Cerebellar cortex (tissue), 1 donor: ENCODE measurements around the gene CD74.
"Not testable (repeated sequence)": the region's sequence is repeated elsewhere in the genome, so short reads cannot be mapped to it uniquely, and the experiment has no call there.

Experiments used
- DNase-seq: peaks from one replicate; pipeline ENCODE4 v3.0.0-alpha.2; 2015; ENCODE audit warnings: low spot score

Gene CD74

DNA sequence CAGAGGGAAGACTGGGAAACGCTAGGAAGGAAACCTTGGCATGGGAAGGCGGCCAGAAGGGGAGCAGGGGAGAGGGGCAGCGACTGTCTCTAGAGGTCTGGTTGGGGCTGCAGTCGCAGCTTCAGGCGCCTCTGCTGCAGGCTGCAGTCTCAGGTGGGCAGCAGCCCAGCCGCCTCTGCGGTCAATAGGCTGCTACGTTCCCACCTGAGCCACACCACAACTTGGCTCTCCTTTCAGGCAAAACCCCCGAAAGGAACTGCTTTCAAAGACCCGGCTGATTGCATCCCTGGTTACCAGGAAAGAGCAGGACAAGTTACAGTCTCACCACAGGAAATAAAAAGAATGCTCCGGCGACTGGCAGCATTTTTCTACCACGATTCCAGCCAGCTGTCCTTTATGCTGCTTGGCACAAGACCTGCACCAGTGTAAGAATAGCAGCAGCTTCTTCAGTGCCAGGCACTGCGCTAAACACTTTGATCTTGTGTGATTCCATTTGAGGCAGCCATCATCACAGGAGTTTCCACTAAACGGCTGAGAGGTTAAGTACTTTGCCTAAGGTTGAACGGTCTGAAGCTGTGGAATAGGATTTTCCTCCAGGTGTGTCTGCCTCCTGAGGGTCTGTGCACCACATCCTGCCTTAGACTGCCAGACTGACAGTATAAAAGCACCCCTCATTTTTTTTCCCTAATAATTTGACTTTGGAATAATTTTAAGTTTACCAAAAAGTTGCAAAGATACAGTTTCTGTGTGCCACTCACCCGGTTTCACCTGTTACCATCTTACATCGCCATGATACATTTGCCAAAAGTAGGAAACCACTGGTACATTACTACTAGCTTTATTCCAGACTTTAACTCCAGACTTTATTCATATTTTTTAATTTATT is 29.3 kb upstream of the CD74 start:
- peak; percentile 53 for DNase-seq

DNA sequence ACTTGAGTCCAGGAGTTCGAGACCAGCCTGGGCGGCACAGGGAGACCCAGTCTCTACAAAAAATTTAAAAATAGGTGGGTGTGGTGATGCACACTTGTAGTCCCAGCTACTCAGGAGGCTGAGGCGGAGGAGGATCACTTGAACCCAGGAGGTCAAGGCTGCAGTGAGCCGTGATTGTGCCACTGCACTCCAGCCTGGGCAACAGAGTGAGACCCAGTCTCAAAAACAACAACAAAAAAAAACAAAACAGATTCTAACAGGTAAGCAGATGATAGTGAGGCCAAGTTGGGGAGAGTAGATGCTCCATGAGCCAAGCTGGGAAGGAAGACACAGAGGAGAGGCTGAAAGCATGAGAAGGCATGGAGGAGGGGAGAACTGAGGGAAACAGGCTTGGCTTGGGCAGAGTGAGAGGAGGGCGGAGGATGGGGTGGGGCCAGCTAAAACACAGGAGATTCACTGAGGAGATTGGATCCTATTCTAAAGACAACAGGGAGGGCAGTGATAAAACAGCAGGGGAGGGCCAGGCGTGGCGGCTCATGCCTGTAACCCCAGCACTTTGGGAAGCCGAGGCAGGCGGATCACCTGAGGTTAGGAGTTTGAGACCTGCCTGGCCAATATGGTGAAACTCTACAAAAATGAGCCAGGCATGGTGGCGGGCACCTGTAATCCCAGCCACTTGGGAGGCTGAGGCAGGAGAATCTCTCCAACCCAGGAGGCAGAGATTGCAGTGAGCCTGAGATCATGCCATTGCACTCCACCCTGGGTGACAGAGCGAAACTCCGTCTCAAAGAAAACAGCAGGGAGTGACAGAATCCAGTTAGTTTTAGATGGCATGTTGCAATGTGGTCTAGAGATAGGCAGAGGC is 28.5 kb upstream of the CD74 start:
- peak; percentile 51 for DNase-seq

GRCh38 chr5:150438873-150439546 is 26.3 kb upstream of the CD74 start:
- DNase-seq, result peak; percentile 74

- peak; percentile 92 for DNase-seq
Measured at GRCh38 chr5:150436141-150436680, 23.5 kb upstream of the CD74 start.

- DNase-seq, result no peak
Measured at GRCh38 chr5:150434464-150434863, 21.8 kb upstream of the CD74 start.

GRCh38 chr5:150431574-150431973 is 18.9 kb upstream of the CD74 start:
- DNase-seq, result no peak

- no peak for DNase-seq
Measured at GRCh38 chr5:150431048-150431447, 18.3 kb upstream of the CD74 start.

- no peak for DNase-seq
Measured at GRCh38 chr5:150429410-150429873, 16.7 kb upstream of the CD74 start.

DNA sequence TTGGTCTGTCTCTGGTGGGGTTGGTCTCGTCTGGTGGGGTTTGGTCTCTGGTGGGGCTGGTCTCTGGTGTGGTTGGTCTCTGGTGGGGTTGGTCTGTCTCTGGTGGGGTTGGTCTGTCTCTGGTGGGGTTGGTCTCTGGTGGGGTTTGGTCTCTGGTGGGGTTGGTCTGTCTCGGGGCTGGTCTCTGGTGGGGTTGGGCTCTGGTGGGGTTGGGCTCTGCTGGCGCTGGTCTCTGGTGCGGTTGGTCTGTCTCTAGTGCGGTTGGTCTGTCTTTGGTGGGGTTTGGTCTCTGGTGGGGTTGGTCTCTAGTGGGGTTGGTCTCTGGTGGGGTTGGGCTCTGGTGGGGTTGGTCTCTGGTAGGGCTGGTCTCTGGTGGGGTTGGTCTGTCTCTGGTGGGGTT is 16.3 kb upstream of the CD74 start:
- no peak for DNase-seq

- DNase-seq, result peak; percentile 50
Measured at GRCh38 chr5:150428106-150428876, 15.6 kb upstream of the CD74 start.

DNA sequence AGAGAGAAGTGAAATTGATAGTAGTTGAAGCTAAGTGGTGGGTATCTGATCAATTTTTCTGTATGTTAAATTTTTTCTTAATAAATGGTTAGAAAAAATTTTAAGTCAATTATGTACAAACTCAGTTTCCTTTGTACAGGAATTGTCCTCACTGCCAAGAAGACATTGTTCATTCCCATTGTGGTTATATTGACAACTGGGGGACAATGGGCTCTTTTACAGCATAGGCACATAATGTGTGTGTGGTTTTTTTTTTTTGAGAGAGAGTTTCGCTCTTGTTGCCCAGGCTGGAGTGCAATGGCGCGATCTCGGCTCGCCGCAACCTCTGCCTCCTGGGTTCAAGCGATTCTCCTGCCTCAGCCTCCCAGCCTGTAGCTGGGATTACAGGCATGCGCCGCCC is 13.5 kb upstream of the CD74 start:
- DNase-seq, result not testable (repeated sequence)

- DNase-seq, result no peak
Measured at GRCh38 chr5:150422758-150423157, 10.0 kb upstream of the CD74 start.

GRCh38 chr5:150422075-150422474 is 9.4 kb upstream of the CD74 start:
- DNase-seq, result no peak

GRCh38 chr5:150419630-150420270 is 7.0 kb upstream of the CD74 start:
- DNase-seq, result no peak

- not testable (repeated sequence) for DNase-seq
Measured at GRCh38 chr5:150413902-150414790, 1.4 kb upstream of the CD74 start.

DNA sequence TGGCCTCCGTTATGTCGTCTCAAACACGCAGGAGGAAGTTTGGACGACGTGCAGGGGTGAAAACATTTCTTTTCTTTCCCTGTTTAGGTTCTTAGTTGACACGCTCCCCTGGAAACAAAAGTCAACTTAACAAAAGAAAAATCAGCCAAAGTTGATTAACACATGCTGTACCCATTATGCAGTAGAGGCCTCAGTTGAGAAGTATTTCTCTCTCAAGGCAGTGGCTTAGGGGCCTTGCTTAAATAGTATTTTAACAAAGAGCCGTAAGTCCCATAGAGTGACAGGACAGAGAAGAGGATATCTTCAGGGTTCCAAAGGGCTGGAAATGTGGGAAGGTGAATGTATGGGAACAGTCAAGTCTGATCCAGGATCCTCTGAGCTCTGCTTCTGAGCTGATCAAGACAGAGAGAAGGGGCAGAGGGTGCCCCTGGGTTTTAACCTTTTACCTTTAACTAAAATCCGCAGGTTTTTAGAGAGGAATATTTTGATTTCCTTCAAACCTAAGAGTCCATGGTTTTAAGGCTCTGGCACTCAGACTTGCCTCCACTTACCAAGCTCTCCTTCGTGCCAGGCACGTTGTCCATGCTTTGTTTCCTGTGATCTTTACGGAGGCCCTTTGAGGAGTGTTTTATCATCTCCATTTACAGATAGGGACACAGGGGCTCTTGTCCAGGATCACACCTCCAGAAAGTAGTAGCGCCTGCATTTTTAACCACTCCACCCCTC is 629 bp upstream of the CD74 start:
- no peak for DNase-seq

DNA sequence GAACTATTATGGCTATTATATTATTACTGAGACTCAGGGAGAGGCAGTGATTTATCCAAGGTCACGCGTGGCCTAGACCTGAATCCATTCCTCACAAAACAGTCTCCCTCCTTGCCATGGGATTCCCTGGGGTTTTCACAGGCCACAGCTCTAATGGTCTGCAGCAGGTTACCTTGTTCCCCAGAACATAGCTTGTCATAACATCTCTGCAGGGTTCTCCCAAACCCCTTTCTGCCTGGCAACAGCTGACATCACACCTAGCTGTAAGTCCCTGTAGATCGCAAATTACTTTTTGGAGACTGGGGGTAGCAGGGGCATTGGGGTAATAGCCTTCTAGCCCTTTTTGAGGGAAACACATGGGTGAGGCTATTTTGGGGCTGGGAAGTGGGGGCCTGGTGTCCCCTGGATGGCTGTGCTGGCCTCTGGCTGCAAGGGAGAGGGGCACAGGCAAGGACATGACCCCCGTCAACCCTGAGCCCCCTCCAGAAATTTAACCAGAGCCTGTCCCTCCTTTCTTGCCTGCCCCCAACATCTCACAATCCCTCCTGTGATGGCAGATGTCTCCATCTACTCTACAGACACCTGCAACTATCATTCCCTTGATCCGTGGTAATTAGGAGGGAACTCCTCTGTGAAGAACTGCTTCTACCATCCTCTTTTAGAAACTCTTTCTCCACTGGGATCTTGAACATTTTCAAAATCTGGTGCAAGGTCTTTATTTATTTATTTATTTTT is 1.3 kb downstream of the CD74 start:
- DNase-seq, result peak; percentile 65

DNA sequence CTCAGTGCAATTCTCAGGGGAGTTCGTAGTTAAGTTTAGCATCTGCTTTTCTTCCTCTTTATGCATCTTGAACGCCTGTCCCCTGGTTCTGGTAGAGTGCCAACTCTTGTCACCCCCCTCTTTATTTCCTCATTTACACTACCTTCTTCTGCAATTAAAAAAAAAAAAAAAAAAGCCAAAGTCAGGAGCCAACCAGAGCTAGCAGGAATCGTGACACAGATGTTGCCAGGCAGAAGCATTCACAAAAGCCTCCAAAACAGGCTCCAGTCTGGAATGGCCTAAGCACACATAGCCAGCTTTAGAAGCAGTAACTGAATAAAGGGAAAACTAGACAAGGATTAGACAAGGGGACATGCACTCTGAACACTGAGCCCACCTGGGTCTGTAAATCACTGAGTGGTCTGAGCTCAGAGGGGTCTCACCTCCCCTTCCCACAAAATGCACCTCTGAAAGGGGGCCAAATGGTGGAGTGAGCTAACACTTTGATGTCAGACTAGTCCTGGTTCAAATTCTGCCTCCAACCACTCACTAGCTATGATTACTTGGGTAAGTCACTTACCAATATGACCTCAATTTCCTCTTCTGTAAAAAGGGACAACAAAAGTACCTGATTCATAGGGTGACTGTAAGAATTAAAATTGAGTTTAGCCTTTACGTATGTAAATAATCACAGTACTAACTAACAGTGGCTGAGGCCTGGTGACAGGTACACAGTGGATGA is 2.0 kb downstream of the CD74 start:
- peak; percentile 91 for DNase-seq
